ENCODE measurements around the gene PRDM16.

GRCh38 chr1:3115275-3116149, 46.5 kb downstream of the PRDM16 start:
- TF ChIP-seq, protein P1, sequence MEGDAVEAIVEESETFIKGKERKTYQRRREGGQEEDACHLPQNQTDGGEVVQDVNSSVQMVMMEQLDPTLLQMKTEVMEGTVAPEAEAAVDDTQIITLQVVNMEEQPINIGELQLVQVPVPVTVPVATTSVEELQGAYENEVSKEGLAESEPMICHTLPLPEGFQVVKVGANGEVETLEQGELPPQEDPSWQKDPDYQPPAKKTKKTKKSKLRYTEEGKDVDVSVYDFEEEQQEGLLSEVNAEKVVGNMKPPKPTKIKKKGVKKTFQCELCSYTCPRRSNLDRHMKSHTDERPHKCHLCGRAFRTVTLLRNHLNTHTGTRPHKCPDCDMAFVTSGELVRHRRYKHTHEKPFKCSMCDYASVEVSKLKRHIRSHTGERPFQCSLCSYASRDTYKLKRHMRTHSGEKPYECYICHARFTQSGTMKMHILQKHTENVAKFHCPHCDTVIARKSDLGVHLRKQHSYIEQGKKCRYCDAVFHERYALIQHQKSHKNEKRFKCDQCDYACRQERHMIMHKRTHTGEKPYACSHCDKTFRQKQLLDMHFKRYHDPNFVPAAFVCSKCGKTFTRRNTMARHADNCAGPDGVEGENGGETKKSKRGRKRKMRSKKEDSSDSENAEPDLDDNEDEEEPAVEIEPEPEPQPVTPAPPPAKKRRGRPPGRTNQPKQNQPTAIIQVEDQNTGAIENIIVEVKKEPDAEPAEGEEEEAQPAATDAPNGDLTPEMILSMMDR (IDR thresholded peaks at IDR 0.05): no peak
- no peak for TF ChIP-seq POLR2A (IDR thresholded peaks at IDR 0.05)

All from thyroid gland (tissue), 4 donors.